Measurements from ENCODE around the gene APC.
A peak's percentile ranks its signal among the peaks of the same experiment; 100 is the strongest.

Gene APC

DNA sequence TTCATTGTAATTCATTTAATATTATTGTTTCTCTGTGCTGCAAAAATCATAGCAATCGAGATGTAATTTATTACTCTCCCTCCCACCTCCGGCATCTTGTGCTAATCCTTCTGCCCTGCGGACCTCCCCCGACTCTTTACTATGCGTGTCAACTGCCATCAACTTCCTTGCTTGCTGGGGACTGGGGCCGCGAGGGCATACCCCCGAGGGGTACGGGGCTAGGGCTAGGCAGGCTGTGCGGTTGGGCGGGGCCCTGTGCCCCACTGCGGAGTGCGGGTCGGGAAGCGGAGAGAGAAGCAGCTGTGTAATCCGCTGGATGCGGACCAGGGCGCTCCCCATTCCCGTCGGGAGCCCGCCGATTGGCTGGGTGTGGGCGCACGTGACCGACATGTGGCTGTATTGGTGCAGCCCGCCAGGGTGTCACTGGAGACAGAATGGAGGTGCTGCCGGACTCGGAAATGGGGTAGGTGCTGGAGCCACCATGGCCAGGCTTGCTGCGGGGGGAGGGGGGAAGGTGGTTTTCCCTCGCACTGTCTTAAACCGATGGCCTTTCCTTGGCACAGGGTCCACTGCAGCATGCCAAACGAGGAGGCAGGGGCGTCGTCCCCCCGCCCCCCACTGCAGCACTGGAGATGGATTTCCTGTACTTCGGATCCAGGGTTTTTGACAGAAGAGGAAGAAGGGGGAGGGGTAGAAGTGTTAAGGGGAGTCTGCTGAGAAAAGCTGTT lies at the start of gene APC:
APC (plus strand) TSS at position 423 of the 728 bp plus-strand sequence. CDS start 17,006 bp downstream, outside the sequence.
- Mint-ChIP-seq H3K27me3 (no peaks in the 10 kb centered on the region), H3K27ac (peak within 1 kb of the TSS; percentile 90), H3K9me3 (no peaks in the 10 kb centered on the region), H3K36me3 (ENCODE audit: low read depth) (peaks cover 5% of the 10 kb centered on the region), H3K4me1 (ENCODE audit: low read depth) (peaks cover 20% of the 10 kb centered on the region), H3K4me3 (peak within 1 kb of the TSS; percentile 97)

DNA sequence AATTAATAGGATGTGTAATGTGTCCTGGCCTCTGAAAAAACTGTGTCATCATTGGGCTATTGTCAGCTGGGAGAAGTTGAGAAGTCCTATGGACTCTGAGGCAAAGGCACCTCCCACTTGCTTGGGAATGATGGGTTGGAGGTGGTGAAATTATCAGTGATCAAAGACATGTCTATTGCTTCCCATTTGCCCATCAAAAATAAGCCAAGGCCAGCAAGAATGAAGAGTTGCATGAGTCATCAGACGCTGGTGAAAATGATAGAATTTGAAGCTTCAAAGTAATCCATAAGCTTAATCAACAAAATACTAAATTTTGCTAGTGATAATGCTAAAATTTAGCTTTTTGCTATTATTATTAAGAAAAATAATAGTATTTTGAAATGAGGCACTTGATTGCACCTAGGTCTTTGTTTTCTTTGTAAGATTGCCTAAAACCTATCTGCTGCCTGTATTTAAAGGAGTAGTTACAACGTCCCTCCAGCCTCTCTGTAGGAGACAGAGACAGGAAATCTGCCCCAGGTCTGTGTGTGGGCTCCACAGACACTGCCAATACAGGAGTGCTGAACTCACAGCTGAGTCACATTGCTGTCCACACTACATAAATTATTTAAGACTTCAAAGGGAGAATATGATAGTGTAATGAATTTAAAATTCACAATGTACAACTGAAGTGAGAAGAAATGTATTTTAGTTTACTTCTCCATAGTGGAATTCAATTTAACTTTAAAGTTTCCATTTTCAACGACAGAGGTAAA lies 48.4 kb upstream of the APC start:
- Mint-ChIP-seq H3K4me3 (no peak overlapping the region), H3K36me3 (ENCODE audit: low read depth) (no peaks in the 10 kb centered on the region), H3K4me1 (ENCODE audit: low read depth) (no peaks in the 10 kb centered on the region), H3K27ac (no peak overlapping the region), H3K27me3 (peaks cover 38% of the 10 kb centered on the region), H3K9me3 (no peaks in the 10 kb centered on the region)

GRCh38 chr5:112690605-112691338 lies 46.9 kb upstream of the APC start:
- no peaks in the 10 kb centered on the region for H3K9me3 Mint-ChIP-seq
- H3K4me3 Mint-ChIP-seq: no peak overlapping the region
- no peak overlapping the region for H3K27ac Mint-ChIP-seq
- H3K36me3 Mint-ChIP-seq (ENCODE audit: low read depth): no peaks in the 10 kb centered on the region
- H3K27me3 Mint-ChIP-seq: peaks cover 38% of the 10 kb centered on the region
- H3K4me1 Mint-ChIP-seq (ENCODE audit: low read depth): no peaks in the 10 kb centered on the region

- Mint-ChIP-seq H3K4me1 (ENCODE audit: low read depth) (no peaks in the 10 kb centered on the region), H3K27me3 (peaks cover 42% of the 10 kb centered on the region), H3K9me3 (no peaks in the 10 kb centered on the region), H3K4me3 (no peak overlapping the region), H3K27ac (no peak overlapping the region), H3K36me3 (ENCODE audit: low read depth) (no peaks in the 10 kb centered on the region)
Measured at GRCh38 chr5:112691339-112691680, 46.4 kb upstream of the APC start.

DNA sequence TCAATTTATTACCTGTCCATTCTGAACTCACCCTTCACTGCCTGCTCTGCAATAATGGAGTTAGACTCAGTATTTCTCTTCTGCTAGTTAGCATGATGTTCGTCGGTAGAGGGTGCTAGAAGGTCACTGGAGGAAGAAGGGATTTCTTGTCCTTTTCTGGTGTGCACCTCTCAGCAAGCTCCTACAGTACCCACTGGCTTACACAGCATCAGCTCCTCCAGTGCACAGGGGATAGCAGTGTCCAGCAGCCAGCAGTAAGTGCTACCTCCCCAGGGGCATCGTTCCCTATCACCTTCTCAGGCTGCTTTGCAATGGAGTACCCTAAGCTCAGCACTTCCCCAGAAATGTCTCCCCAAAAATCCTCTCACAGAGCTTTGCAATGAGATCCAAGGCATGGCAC lies 45.9 kb upstream of the APC start:
- Mint-ChIP-seq H3K4me1 (ENCODE audit: low read depth) (no peaks in the 10 kb centered on the region), H3K9me3 (no peaks in the 10 kb centered on the region), H3K27ac (no peak overlapping the region), H3K27me3 (peaks cover 42% of the 10 kb centered on the region), H3K4me3 (no peak overlapping the region), H3K36me3 (ENCODE audit: low read depth) (no peaks in the 10 kb centered on the region)

DNA sequence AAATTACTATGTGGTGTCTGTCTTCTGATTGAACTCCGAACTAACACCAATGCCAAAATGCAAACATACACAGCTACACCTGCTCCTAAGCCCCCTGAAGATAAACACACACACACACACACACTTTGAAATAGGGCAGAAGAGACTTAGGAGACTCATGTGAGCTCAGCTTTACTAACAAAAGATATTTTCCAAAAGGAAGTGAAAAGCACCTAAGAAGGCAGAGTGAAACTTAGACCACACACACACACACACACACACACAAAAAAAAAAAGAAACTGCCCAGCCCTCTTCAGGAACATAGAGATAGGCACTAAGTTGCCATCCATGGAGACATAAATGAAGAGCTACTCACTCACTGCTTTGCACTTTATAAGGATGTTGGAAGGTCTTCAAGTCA lies 45.2 kb upstream of the APC start:
- H3K9me3 Mint-ChIP-seq: no peaks in the 10 kb centered on the region
- H3K27me3 Mint-ChIP-seq: peaks cover 42% of the 10 kb centered on the region
- H3K27ac Mint-ChIP-seq: no peak overlapping the region
- no peak overlapping the region for H3K4me3 Mint-ChIP-seq
- no peaks in the 10 kb centered on the region for H3K36me3 Mint-ChIP-seq (ENCODE audit: low read depth)
- no peaks in the 10 kb centered on the region for H3K4me1 Mint-ChIP-seq (ENCODE audit: low read depth)

DNA sequence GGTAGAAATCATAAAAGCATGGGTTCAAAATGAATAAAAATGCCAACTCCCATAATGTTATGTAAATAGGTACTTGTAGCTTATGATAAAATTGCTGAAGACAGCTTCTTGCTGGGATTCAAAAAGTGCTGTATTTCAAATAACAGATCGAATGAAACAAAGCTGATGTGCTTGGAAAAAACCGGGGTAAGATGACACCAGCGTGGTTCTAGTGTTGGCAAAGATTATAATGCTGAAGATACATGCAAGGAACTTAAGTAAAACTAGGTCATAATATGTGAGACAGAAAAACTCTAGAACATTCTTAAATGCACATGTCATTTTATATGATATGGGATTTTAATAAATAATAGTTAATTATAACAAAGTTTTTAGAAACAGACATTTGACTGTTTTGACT lies 44.4 kb upstream of the APC start:
- H3K27me3 Mint-ChIP-seq: peaks cover 40% of the 10 kb centered on the region
- no peaks in the 10 kb centered on the region for H3K4me1 Mint-ChIP-seq (ENCODE audit: low read depth)
- H3K36me3 Mint-ChIP-seq (ENCODE audit: low read depth): no peaks in the 10 kb centered on the region
- no peaks in the 10 kb centered on the region for H3K9me3 Mint-ChIP-seq
- H3K27ac Mint-ChIP-seq: no peak overlapping the region
- no peak overlapping the region for H3K4me3 Mint-ChIP-seq

DNA sequence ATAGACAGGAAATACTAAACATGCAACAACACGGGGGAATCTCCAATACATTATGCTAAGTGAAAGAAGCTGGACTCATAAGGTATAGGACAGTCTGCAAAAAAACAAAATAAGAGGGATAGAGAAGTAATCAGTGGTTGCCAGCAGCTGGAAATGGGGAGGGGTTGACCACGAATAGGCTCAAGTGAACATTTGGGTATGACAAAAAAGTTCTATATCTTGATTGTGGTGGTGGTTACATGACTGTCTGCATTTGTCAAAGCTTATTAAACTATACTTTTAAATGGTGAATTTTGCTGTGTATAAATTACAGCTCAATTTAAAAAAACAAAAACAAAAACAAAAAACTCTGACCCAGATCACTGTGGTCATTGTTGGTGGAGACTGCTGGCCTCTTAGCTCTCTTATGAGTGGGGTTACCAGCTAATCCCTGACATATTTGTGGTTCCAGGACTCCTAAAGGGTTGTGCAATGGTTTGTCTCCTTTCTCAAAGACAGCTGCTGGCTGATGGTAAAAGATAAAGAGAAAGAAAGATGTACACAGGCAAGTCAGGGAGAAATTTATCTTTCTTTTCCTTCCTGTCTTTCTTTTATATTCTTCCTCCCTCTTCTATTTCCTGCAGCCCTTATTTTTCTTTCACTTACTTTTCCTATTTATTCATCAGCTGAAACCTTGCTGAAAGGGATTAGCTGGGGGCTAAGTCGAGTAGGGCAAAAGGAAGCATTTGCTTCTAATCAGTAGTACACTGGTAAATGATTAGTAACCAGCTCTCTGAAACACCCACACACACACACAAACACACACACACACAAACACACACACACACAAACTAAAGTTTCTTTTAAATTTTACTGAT lies 42.6 kb upstream of the APC start:
- Mint-ChIP-seq H3K27ac (no peak overlapping the region), H3K4me3 (no peak overlapping the region), H3K36me3 (ENCODE audit: low read depth) (no peaks in the 10 kb centered on the region), H3K4me1 (ENCODE audit: low read depth) (no peaks in the 10 kb centered on the region), H3K27me3 (peaks cover 39% of the 10 kb centered on the region), H3K9me3 (no peaks in the 10 kb centered on the region)

DNA sequence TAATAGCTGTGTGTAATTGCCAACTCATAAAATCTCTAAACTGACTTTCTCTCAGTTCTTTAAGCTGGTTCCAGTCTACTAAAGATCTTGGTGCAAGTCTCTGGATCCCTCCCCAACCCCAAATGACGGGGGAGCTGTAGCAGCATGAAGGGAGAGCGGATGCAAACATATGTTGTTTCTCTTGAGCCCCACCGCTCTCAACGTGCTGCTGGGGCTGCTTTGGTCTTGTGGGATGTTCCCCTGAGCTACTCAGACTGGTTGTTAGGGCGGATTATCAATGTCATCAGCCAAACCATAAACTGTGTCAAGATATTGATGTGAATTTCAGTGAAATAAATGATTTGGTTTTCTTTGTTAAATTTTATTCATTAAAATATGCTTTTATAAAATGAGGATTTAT lies 40.9 kb upstream of the APC start:
- H3K4me1 Mint-ChIP-seq (ENCODE audit: low read depth): no peaks in the 10 kb centered on the region
- no peak overlapping the region for H3K27ac Mint-ChIP-seq
- peaks cover 27% of the 10 kb centered on the region for H3K27me3 Mint-ChIP-seq
- no peak overlapping the region for H3K4me3 Mint-ChIP-seq
- no peaks in the 10 kb centered on the region for H3K36me3 Mint-ChIP-seq (ENCODE audit: low read depth)
- no peaks in the 10 kb centered on the region for H3K9me3 Mint-ChIP-seq

GRCh38 chr5:112697322-112697721 lies 40.4 kb upstream of the APC start:
- Mint-ChIP-seq H3K36me3 (ENCODE audit: low read depth) (no peaks in the 10 kb centered on the region), H3K9me3 (no peaks in the 10 kb centered on the region), H3K27ac (no peak overlapping the region), H3K4me3 (no peak overlapping the region), H3K27me3 (peaks cover 23% of the 10 kb centered on the region), H3K4me1 (ENCODE audit: low read depth) (no peaks in the 10 kb centered on the region)

DNA sequence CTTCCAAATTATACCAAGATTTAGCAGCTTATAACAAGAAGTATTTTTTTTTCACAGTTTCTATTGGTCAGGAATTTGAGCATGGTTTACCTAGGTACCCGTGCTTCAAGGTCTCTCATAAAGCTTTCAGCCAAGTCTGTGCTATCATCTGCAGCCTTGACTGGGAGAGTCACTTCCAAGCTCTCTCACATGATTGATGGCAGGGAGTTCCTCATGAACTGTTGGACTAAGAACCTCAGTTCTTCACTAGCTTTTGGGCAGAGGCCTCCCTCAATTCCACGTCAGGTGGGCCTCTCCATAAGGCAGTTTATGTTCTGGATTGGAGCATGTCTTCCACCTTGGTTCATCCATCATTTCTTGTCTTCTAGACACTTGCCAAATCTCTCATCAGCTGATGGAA lies 39.9 kb upstream of the APC start:
- Mint-ChIP-seq H3K9me3 (no peaks in the 10 kb centered on the region), H3K4me1 (ENCODE audit: low read depth) (no peaks in the 10 kb centered on the region), H3K4me3 (no peak overlapping the region), H3K27me3 (peaks cover 19% of the 10 kb centered on the region), H3K36me3 (ENCODE audit: low read depth) (no peaks in the 10 kb centered on the region), H3K27ac (no peak overlapping the region)

GRCh38 chr5:112703866-112704820 lies 33.5 kb upstream of the APC start:
- peaks cover 26% of the 10 kb centered on the region for H3K4me1 Mint-ChIP-seq (ENCODE audit: low read depth)
- H3K27ac Mint-ChIP-seq: no peak overlapping the region
- H3K27me3 Mint-ChIP-seq: peaks cover 7% of the 10 kb centered on the region
- no peak overlapping the region for H3K4me3 Mint-ChIP-seq
- H3K9me3 Mint-ChIP-seq: no peaks in the 10 kb centered on the region
- no peaks in the 10 kb centered on the region for H3K36me3 Mint-ChIP-seq (ENCODE audit: low read depth)

DNA sequence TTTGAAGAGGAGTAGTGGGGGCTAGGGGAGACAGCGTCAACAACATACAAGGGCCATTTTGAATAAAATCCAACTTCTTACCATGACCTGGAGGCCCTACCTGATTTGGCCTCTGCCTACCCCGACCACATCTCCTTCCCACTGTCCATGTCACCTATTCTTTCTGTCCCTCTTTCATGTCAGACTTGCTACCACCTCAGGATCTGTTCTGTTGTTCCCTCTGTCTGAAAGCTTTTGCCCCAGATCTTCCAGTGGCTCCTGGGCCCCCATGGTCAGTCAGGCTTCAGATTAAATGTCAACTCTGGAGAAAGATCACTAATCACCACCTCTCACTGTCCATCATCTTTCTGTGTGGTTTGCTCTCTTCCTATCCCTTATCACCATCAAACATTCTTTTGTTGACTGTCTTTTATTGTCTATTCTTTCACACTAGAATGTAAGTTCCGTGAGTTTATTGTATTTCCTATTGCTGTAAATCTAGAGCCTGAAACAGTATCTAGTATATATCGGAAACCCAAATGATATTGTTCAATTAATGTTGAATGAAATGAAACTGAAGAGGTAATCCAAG lies 31.2 kb upstream of the APC start:
- Mint-ChIP-seq H3K36me3 (ENCODE audit: low read depth) (no peaks in the 10 kb centered on the region), H3K4me3 (peak overlapping the region; percentile 94), H3K9me3 (no peaks in the 10 kb centered on the region), H3K4me1 (ENCODE audit: low read depth) (peaks cover 48% of the 10 kb centered on the region), H3K27me3 (no peaks in the 10 kb centered on the region), H3K27ac (peak overlapping the region; percentile 83)

Data from stimulated activated naive CD8-positive, alpha-beta T cell treated with anti-CD3 and anti-CD28 coated beads, Interleukin-15, Interleukin-2, amounts not matched to agents 100 ng/mL and 50 ng/mL, for 24 hours (primary cell).